ENCODE results near the gene ARHGDIG. TPM values are rescaled to one million over a fixed set of nuclear protein-coding genes. Genes with fewer than 3 reads are reported as not detected.

ARHGDIG gene
- total and polyA plus RNA-seq, 2 donors from 2014 or later, result 0.88 TPM; not detected in 1

- intact Hi-C loops (cut with DNase I), result no loop called here
- no peak for DNase-seq
- no peak for FAIRE-seq
- Histone ChIP-seq H3K4me1 (ENCODE audit: control insufficient read depth in 2 of 3, insufficient read depth in 2 of 3, low read depth in 1 of 3, low read length in 3 of 3) (no peaks in the 10 kb centered on the region), H3K36me3 (ENCODE audit: control insufficient read depth in 2 of 3, insufficient read depth in 3 of 3, low read length in 3 of 3) (peaks cover 0 to 14% (median 7%) of the 10 kb centered on the region in 3 donors), H3K27me3 (ENCODE audit: control insufficient read depth, insufficient read depth, low read length) (no peaks in the 10 kb centered on the region), H3K27ac (ENCODE audit: low read depth in 2 of 2, low read length in 2 of 2) (no peak overlapping the region), H3K9me3 (ENCODE audit: control insufficient read depth in 2 of 3, insufficient read depth in 1 of 3, low read length in 3 of 3) (no peaks in the 10 kb centered on the region), H3K4me3 (ENCODE audit: low read length in 3 of 3) (no peak overlapping the region), H3K9ac (ENCODE audit: low read length in 3 of 3) (no peak overlapping the region)
- TF ChIP-seq CTCF (IDR thresholded peaks at IDR 0.05; ENCODE audit: borderline replicate concordance, extremely low read depth, insufficient read depth), result no peak
These were observed 34.5 kb downstream of the ARHGDIG start for GRCh38 chr16:314795-315299.

GRCh38 chr16:316741-317464 lies 36.5 kb downstream of the ARHGDIG start:
- no peaks in the 10 kb centered on the region for H3K27me3 ChIP-seq (ENCODE audit: control insufficient read depth, insufficient read depth, low read length)
- FAIRE-seq, result no peak
- H3K9ac ChIP-seq (ENCODE audit: low read length in 3 of 3), result no peak overlapping the region
- peaks cover 0 to 14% (median 7%) of the 10 kb centered on the region in 3 donors for H3K36me3 ChIP-seq (ENCODE audit: control insufficient read depth in 2 of 3, insufficient read depth in 3 of 3, low read length in 3 of 3)
- H3K4me3 ChIP-seq (ENCODE audit: low read length in 3 of 3), result no peak overlapping the region
- no peak overlapping the region for H3K27ac ChIP-seq (ENCODE audit: low read depth in 2 of 2, low read length in 2 of 2)
- intact Hi-C loops (cut with DNase I), result no loop called here
- no peak for TF ChIP-seq CTCF (IDR thresholded peaks at IDR 0.05; ENCODE audit: borderline replicate concordance, extremely low read depth, insufficient read depth)
- no peaks in the 10 kb centered on the region for H3K9me3 ChIP-seq (ENCODE audit: control insufficient read depth in 2 of 3, insufficient read depth in 1 of 3, low read length in 3 of 3)
- DNase-seq, result no peak
- no peaks in the 10 kb centered on the region for H3K4me1 ChIP-seq (ENCODE audit: control insufficient read depth in 2 of 3, insufficient read depth in 2 of 3, low read depth in 1 of 3, low read length in 3 of 3)

GRCh38 chr16:317583-317982 lies 37.2 kb downstream of the ARHGDIG start:
- no peak for DNase-seq
- Histone ChIP-seq H3K4me1 (ENCODE audit: control insufficient read depth in 2 of 3, insufficient read depth in 2 of 3, low read depth in 1 of 3, low read length in 3 of 3) (no peaks in the 10 kb centered on the region), H3K27me3 (ENCODE audit: control insufficient read depth, insufficient read depth, low read length) (no peaks in the 10 kb centered on the region), H3K9me3 (ENCODE audit: control insufficient read depth in 2 of 3, insufficient read depth in 1 of 3, low read length in 3 of 3) (no peaks in the 10 kb centered on the region), H3K9ac (ENCODE audit: low read length in 3 of 3) (no peak overlapping the region), H3K27ac (ENCODE audit: low read depth in 2 of 2, low read length in 2 of 2) (no peak overlapping the region), H3K4me3 (ENCODE audit: low read length in 3 of 3) (no peak overlapping the region), H3K36me3 (ENCODE audit: control insufficient read depth in 2 of 3, insufficient read depth in 3 of 3, low read length in 3 of 3) (peaks cover 0 to 14% (median 7%) of the 10 kb centered on the region in 3 donors)
- TF ChIP-seq CTCF (IDR thresholded peaks at IDR 0.05; ENCODE audit: borderline replicate concordance, extremely low read depth, insufficient read depth), result no peak
- intact Hi-C loops (cut with DNase I), result no loop called here
- no peak for FAIRE-seq

All from kidney (tissue), 14 donors.